C4-2B (cell line): Measurements from ENCODE around the gene YTHDC2.

Experiments used
- H3K27ac ChIP-seq: fragments of 450-650 bp; 2 replicates; pipeline ENCODE4 v1.5.1; 2017
- CTCF ChIP-seq: fragments of 450-650 bp; conservative IDR thresholded peaks from 2 replicates; pipeline ENCODE4 v1.5.1; 2017; ENCODE audit warnings: mild to moderate bottlenecking
- ZFX ChIP-seq: fragments of 450-650 bp; IDR thresholded peaks from 2 replicates; pipeline ENCODE4 v1.6.1; 2017

YTHDC2 gene

GRCh38 chr5:113503146-113503545, 10.3 kb upstream of the YTHDC2 start:
- TF ChIP-seq CTCF (no peak), ZFX (no peak)
- no peak overlapping the region for H3K27ac ChIP-seq

- TF ChIP-seq ZFX (no peak), CTCF (no peak)
- H3K27ac ChIP-seq: no peak overlapping the region
Measured at GRCh38 chr5:113505181-113505580, 8.3 kb upstream of the YTHDC2 start.

GRCh38 chr5:113507601-113508000, 5.9 kb upstream of the YTHDC2 start:
- H3K27ac ChIP-seq: no peak overlapping the region
- TF ChIP-seq CTCF (no peak), ZFX (no peak)

GRCh38 chr5:113508756-113509155, 4.7 kb upstream of the YTHDC2 start:
- no peak overlapping the region for H3K27ac ChIP-seq
- TF ChIP-seq ZFX (no peak), CTCF (no peak)

- H3K27ac ChIP-seq: no peak overlapping the region
- TF ChIP-seq CTCF (peak; percentile 82), ZFX (no peak)
Measured at GRCh38 chr5:113510836-113511451, 2.5 kb upstream of the YTHDC2 start.

- H3K27ac ChIP-seq: no peak overlapping the region
- TF ChIP-seq ZFX: no peak
- no peak for TF ChIP-seq CTCF
Measured at GRCh38 chr5:113512341-113512740, 1.2 kb upstream of the YTHDC2 start.

GRCh38 chr5:113514289-113514635, 768 bp downstream of the YTHDC2 start:
- TF ChIP-seq ZFX (no peak), CTCF (no peak)
- H3K27ac ChIP-seq: peak overlapping the region; percentile 75
